A673 (cell line): ENCODE data around the gene FAM13A. TPM values are rescaled to one million over a fixed set of nuclear protein-coding genes. Genes with fewer than 3 reads are reported as not detected.

ENCODE experiments used
- BruUV-seq: library from RNA; stranded (reverse); fragments of 400-500 nt; replicated peaks from 2 replicates; lab custom pipeline; 2021; lab: Mats Ljungman, UMichigan
- CTCF ChIA-PET: fragments of 300-600 bp; sonication (Branson Sonifier 250); formaldehyde crosslinking; loops from one replicate; lab custom pipeline; 2022; ENCODE audit warnings: antibody characterized with exemption; lab: Charles Lee
- POLR2A ChIA-PET: fragments of 300-600 bp; sonication (Branson Sonifier 250); formaldehyde crosslinking; loops from one replicate; lab custom pipeline; 2022; ENCODE audit warnings: antibody characterized with exemption; ENCODE audit not compliant: low non-redundant PET; lab: Charles Lee
- DNase-seq: peaks from one replicate; pipeline ENCODE4 v3.0.0-alpha.2; 2015; ENCODE audit warnings: low spot score
- H3K27ac ChIP-seq: fragments of 200-600 bp; sonication (generic); 2 replicates; pipeline ENCODE4 v1.5.1; 2016; ENCODE audit warnings: mixed run types, low read depth, mild to moderate bottlenecking, mixed read lengths, antibody characterized with exemption, low read length; ENCODE audit not compliant: poor library complexity, severe bottlenecking
- H3K27me3 ChIP-seq: fragments of 200-600 bp; sonication (generic); replicated peaks from 2 replicates; pipeline ENCODE4 v1.6.1; 2017; ENCODE audit warnings: mixed run types, low read depth, mild to moderate bottlenecking, mixed read lengths, antibody characterized with exemption, low read length; ENCODE audit not compliant: insufficient read depth, poor library complexity
- H3K36me3 ChIP-seq: fragments of 200-600 bp; sonication (generic); 2 replicates; pipeline ENCODE4 v1.6.1; 2016; ENCODE audit warnings: mixed run types, mild to moderate bottlenecking, mixed read lengths, antibody characterized with exemption, low read length; ENCODE audit not compliant: insufficient read depth, poor library complexity, severe bottlenecking
- H3K4me1 ChIP-seq: fragments of 200-600 bp; sonication (generic); 2 replicates; pipeline ENCODE4 v1.6.1; 2017; ENCODE audit warnings: mixed run types, mild to moderate bottlenecking, mixed read lengths, antibody characterized with exemption, low read length; ENCODE audit not compliant: insufficient read depth, poor library complexity, severe bottlenecking
- H3K4me3 ChIP-seq: fragments of 200-600 bp; sonication (generic); 2 replicates; pipeline ENCODE4 v1.5.1; 2016; ENCODE audit warnings: low read depth, mixed run types, mild to moderate bottlenecking, mixed read lengths, low read length; ENCODE audit not compliant: poor library complexity, severe bottlenecking
- H3K9me3 ChIP-seq: fragments of 200-600 bp; sonication (generic); 2 replicates; pipeline ENCODE4 v1.6.1; 2016; ENCODE audit warnings: mixed run types, low read depth, mild to moderate bottlenecking, mixed read lengths, antibody characterized with exemption, low read length; ENCODE audit not compliant: poor library complexity, severe bottlenecking
- EZH2 ChIP-seq: fragments of 200-600 bp; sonication (generic); IDR thresholded peaks from 2 replicates; pipeline ENCODE4 v1.6.1; 2017; ENCODE audit warnings: borderline replicate concordance, low read depth, mild to moderate bottlenecking, mixed read lengths, antibody characterized with exemption, low read length; ENCODE audit not compliant: poor library complexity, severe bottlenecking
- intact Hi-C: fragments of 100-400 bp; cut with micrococcal nuclease; formaldehyde crosslinking; loops from one replicate; pipeline ENCODE4 v1.10.0; 2022; ENCODE audit not compliant: unreplicated experiment
- total RNA-seq: library from RNA; stranded (reverse); gene quantifications from 2 replicates; pipeline ENCODE4 v1.2.3, GENCODE V29; 2021
- TF ChIP-seq, protein P1 (sequence below): fragments of 300-800, 200-600 bp; sonication (generic); conservative IDR thresholded peaks from 2 replicates; pipeline ENCODE4 v1.5.1; 2017; ENCODE audit warnings: low read depth, mild to moderate bottlenecking, antibody characterized with exemption, low read length, moderate library complexity, mixed read lengths

FAM13A gene
- total RNA-seq, 1 experiment from 2014 or later = 15.5 TPM

DNA sequence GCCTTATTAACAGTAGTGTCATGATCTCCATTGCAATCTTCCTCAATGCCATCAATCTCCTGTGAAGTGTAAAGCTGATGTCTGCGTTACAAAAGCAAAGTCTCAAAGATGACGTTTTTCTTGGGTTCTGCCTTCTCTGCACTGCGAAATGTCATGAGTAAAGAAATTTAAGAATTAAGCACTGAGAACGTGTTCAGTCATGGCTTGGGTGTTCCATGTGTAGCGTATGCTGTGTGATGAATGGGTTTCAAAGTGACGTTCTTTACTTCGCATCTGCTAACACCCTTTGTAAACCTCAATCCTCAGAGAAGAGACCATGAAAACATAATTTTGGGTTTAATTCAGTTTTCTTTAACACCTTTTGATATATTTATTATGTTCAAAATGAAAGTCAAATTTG is 360.4 kb downstream of the FAM13A start:
- no TSS peak for BruUV-seq
- Histone ChIP-seq H3K4me3 (no peak overlapping the region), H3K27me3 (no peaks in the 10 kb centered on the region), H3K4me1 (no peaks in the 10 kb centered on the region), H3K27ac (no peak overlapping the region), H3K36me3 (no peaks in the 10 kb centered on the region), H3K9me3 (no peaks in the 10 kb centered on the region)
- intact Hi-C loops = no loop called here
- TF ChIP-seq EZH2 = no peak
- TF ChIP-seq, protein P1, sequence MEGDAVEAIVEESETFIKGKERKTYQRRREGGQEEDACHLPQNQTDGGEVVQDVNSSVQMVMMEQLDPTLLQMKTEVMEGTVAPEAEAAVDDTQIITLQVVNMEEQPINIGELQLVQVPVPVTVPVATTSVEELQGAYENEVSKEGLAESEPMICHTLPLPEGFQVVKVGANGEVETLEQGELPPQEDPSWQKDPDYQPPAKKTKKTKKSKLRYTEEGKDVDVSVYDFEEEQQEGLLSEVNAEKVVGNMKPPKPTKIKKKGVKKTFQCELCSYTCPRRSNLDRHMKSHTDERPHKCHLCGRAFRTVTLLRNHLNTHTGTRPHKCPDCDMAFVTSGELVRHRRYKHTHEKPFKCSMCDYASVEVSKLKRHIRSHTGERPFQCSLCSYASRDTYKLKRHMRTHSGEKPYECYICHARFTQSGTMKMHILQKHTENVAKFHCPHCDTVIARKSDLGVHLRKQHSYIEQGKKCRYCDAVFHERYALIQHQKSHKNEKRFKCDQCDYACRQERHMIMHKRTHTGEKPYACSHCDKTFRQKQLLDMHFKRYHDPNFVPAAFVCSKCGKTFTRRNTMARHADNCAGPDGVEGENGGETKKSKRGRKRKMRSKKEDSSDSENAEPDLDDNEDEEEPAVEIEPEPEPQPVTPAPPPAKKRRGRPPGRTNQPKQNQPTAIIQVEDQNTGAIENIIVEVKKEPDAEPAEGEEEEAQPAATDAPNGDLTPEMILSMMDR = no peak
- DNase-seq = no peak
- ChIA-PET CTCF (no interaction called here), POLR2A (no interaction called here)

DNA sequence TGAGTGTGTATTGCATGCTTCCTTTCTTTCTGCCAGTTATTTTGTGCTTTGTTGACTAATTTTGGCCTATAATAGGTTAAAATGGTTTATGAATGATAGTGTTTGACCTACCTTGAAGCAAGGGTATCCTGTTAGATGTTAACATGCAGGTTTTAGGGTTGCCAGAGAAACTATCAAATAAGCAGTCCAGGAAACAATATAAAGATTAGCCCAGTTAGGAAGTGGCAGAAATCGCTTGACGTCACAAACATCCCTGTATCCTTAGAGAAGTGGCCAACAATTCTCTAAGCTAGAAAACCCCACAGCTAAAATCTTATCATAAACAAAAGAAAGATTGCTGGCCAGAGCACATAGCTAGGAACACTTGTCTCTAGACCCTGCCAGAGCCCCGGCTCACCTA is 363.2 kb downstream of the FAM13A start:
- TF ChIP-seq EZH2 = no peak
- TF ChIP-seq, protein P1 = no peak
- intact Hi-C loops = no loop called here
- H3K27ac ChIP-seq = no peak overlapping the region
- no peaks in the 10 kb centered on the region for H3K9me3 ChIP-seq
- H3K4me3 ChIP-seq = no peak overlapping the region
- H3K36me3 ChIP-seq = no peaks in the 10 kb centered on the region
- H3K27me3 ChIP-seq = no peaks in the 10 kb centered on the region
- no peak for DNase-seq
- no peaks in the 10 kb centered on the region for H3K4me1 ChIP-seq
- POLR2A ChIA-PET = no interaction called here
- CTCF ChIA-PET = no interaction called here
- no TSS peak for BruUV-seq

DNA sequence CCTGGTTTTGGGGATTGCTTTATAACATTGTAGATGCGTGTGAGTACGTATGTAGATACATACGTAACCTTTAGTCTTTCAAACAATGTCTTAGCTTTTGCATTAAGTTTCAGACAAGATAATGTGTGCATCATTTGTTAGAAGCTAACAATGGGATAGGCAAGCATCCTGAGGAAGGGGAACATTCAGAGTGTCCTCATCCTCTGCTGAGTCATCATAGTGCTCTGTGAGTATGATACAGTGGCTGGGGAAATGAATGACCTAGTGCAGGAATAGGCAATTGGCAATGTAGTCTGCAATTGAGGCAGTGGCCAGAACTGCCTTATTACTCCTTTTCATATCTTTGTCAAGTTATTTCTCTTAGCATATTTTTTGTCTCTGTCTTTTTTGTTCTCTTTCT is 366.6 kb downstream of the FAM13A start:
- Histone ChIP-seq H3K4me1 (no peaks in the 10 kb centered on the region), H3K36me3 (no peaks in the 10 kb centered on the region), H3K4me3 (no peak overlapping the region), H3K27ac (no peak overlapping the region), H3K9me3 (no peaks in the 10 kb centered on the region), H3K27me3 (no peaks in the 10 kb centered on the region)
- TF ChIP-seq EZH2 = no peak
- TF ChIP-seq, protein P1 = no peak
- no TSS peak for BruUV-seq
- intact Hi-C loops = no loop called here
- DNase-seq = peak; percentile 3
- POLR2A ChIA-PET = interaction anchor here (0.7 kb wide), 1 partner anchor 85 kb away, joined by 4 read pairs; no protein-coding TSS in a partner anchor
- CTCF ChIA-PET = interaction anchor here (0.5 kb wide), 1 partner anchor 17 kb away, joined by 3 read pairs; no protein-coding TSS in a partner anchor
